GM19193 (cell line): ENCODE results near the gene LRRC34.

ENCODE experiments used
- POLR2A ChIP-seq: IDR thresholded peaks from 4 replicates; pipeline ENCODE4 v1.6.1; 2011; ENCODE audit not compliant: insufficient read depth, insufficient read length; ENCODE audit errors: extremely low read depth

Gene LRRC34

DNA sequence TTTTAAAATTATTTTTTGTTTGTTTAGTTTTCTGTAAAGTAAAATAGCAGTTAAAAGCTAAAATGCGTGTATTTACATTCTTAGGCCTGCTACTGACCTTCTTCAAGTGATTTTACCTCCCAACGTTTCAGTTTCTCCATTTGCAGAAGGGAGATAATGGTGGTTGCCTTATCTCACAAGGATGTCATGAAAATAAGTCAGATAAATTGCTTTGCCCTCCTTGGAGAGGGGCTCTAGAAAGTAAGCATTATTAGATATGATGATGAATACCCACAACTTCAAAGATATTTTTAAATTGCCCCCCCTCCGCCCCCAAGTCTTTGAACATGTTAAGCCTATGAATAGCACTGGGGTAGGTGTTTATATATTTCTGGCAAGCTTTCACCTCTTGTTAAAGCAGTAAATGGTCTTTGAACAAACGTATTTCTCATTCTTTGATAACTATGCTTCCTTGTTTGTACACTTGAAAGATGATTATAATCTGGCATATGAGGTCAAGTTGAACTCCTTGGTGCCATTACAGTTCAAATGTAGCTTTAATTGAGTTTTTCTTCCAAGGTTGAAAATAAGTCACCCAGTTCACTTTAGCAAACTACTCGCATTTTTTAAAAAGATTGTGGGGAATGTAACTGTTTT lies 54.2 kb downstream of the LRRC34 start:
- no peak for TF ChIP-seq POLR2A

DNA sequence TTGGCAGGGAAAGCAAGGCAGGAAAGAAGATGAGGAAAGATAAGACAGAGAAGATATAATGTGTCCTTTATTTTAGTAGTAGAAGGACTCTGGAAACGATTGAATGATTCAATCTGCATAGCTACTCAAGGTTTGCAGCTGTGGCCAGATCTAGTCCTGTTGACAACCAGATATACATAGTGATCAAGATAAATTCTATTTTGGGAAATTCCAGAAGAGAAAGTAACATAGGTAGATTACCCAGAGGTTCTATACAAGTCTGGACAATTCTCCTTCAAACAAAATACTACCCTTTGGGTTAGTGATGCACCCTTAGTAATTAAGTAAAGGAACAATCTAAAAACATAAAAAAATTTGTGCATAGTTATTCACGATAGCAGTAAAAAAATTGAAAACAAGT lies 57.2 kb downstream of the LRRC34 start:
- no peak for TF ChIP-seq POLR2A

DNA sequence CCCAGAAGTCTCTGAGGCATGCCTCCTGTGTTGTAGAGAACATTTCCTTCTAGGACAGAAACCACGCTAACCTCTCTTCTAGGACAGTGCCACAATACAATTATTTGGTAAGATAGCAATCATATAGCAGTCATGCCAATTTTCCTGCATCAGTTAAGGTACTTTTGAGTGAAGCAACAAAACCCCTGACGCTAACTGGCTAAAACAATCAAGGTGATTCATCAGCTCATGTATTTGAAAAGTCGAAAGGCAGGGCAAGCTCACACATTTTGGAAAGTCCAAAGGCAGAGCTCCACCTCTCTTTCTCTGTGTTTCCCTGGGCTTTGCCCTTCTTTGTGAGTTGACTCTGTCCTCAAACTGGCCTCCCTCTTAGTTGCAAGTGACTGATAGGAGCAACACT lies 58.0 kb downstream of the LRRC34 start:
- no peak for TF ChIP-seq POLR2A

DNA sequence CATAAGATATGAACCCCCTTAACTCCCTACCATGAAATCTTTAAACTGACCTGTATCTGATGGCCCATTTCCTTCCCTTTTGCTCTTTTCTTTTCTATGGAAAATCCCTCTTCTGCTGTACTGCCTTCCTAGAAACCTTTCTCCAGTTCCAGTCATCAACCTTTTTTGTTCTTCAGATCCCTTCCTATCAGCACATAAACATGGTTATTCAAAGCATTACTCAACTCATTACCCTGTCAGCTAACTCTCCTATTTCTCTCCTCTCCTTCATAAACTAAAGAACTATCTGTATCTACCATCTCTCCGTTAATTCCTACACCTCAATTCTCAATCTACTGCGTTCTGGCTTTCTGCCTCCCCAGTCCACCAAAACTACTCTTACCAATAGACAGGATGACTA lies 60.8 kb downstream of the LRRC34 start:
- TF ChIP-seq POLR2A: no peak

DNA sequence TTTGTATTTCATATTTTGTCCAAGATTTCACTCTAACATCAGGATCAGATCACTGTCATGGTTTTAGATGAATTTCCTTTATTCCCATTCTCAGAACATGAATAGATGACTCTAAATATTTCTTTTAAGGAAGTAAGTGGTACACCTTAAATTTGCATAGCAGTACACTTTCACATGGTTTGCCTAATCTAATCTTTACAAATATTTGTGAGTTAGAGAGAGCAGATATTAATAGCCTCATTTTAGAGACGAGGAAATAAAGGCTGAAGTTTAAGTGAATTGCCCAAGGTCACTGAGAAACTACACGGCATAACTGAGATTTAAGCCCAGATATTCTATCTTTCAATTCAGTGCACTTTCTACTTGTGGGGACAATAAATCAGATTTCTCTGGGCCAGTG lies 62.0 kb downstream of the LRRC34 start:
- TF ChIP-seq POLR2A: no peak

DNA sequence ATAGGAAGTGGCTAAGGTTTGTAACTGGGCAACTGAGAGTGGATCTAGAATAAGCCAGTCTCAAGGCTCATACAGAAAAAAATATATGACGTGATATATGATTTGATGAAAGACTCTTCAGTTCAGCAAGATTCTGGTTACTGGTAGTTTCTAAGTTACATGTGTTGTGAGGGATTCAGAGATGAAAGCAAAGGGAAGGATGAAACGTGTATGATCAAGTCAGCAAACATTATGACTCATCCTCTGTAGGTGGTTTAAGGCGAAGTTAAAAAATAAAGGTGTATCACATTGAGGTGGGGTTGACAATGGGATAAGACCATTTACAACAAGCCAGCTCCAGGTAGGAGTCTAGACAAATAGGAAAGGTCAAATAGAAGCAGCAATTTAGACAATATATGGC lies 64.0 kb downstream of the LRRC34 start:
- TF ChIP-seq POLR2A: no peak

DNA sequence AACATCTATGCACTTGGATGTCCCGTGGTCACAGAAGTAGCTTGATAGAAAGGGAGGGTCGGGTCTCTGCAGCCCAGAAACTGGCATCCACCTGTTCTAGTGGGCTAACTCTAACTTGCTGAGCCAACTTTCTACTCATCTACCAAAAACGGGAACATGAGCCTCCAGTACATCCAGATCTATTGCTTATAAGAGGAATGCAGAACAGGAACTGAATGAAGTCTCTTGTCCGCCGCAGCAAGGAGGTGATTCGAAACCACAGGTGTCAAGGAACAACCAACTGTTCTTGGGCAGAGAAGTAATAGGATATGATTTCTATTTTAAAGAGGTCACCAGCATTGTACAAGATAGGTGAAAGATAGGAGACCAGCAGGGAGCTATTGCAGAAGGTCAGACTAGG lies 65.8 kb downstream of the LRRC34 start:
- no peak for TF ChIP-seq POLR2A

DNA sequence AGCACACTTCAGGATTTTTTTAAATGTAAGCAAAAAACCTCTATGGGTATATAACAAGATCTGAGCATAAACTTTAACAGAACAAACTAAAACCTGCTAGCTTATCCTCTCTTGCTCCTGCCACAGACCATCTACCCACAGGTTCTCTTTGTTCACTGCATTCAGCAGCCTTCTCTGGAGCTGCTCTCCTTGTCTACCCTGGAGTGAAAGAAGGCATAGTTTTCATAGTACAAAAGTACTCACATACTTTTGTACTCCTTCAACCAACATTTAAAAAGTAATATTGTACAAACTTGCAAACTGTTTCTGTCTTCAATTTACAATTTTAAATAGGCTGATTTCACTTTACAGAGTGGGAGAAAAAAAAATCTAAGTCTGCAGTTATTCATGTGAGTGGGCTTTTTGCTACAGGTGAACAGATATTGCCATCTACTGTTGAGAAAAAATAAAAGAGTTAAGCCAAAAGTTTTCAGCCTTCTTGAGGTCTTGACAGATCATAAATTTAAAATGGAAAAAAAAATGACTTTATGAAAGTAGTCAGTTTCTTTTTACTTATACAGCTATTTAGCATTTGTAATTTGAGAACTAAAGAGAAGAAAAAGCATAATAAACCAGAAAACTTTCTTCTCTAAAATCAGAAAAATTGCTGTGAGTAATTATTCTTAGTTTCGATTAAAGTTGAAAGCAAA lies 68.2 kb downstream of the LRRC34 start:
- no peak for TF ChIP-seq POLR2A
